HG03196 (cell line): ENCODE data around the gene DNAL1.
A peak's percentile ranks its signal among the peaks of the same experiment; 100 is the strongest.

Experiments used
- ATAC-seq: cut with Tn5 transposase; IDR thresholded peaks from one replicate; pipeline ENCODE4 v1.9.1; 2021; ENCODE audit not compliant: unreplicated experiment

Gene DNAL1

DNA sequence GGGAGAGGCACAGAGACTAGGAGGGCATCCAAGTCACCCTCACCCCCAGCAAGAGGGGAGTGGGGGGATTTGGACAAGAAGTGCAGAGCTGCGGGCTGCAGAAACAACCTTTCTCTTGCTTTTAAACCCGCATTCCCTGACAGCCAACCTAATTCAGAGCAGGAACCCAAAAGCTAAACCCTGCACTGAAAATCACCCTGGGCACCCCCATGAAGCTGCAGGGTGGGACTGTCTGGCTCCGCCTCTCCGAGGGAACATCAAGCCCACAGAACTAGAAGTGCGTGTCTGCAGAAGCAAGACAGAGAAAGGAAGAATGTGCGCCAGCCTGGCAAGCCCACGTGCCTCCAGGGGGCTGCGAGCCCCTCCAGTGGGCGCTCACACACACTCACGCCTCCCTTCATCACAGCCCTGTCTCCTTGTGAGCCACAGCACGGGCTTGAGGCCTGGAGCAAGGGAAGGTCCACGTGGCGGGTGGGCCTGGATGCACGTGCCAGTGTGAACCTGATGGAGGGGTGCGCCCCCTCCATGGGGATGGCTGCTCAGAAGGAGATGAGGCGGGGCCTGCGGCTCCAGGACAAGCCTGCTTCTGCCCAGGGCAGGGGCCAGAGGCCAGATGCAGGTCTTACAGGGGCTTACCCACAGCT is 97.2 kb downstream of the DNAL1 start:
- no peak for ATAC-seq

GRCh38 chr14:73742520-73743238 is 97.9 kb downstream of the DNAL1 start:
- no peak for ATAC-seq

DNA sequence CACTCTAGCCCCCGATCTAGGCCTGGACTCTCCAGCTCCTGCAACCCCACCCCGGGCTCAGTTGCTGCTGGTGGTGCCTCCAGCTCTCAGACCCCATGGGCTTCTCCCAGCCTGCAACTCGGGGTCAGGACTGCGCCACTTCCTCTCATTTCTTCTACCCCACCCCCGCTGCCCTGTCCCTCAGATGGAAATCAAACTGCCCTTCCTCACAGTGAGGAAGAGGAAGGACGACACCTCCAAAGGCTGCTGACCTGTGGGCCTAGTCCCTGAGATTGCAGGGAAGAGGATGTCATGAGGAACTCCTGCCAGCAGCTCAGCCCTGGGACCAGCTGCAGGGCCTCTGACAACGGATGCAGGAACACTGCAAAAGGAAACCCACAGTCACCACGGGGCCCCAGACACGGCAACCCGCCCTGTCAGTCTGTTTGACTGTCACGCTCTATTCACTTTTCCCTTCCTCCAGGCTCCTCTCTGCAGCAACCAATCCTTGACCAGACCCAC is 98.7 kb downstream of the DNAL1 start:
- peak; percentile 43 for ATAC-seq

- peak; percentile 1 for ATAC-seq
These were observed 99.5 kb downstream of the DNAL1 start for GRCh38 chr14:73744175-73744867.

DNA sequence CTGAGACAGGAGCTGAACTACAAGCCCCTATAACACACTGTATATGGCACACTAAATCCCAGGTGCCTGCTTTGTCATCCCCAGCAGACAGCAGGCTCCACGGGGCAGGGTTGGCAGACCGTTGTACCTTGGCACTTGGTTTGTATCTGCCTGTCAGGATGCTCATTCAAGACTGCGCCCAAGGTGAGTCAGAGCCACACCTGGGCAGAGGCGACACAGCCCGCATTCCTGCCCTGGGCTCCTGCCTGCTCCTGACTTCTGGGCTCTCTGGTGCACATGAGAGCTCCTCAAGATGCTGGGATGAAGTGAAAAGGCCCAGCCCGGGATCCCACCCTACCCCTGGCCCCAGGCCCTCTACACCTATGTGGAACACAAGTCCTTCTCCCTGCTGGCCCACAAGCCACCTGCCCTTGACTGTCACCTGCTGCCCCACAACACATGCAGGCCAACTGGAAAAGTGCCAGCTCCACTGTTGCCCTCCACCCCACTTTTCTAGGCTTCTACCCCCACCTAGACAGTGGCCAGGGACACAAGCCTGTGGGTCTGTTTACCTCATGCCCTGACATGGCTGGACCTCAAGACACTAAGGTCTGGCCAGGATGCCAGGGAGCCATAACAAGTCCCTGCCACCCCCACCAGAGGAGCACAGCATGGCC is 100.2 kb downstream of the DNAL1 start:
- no peak for ATAC-seq

DNA sequence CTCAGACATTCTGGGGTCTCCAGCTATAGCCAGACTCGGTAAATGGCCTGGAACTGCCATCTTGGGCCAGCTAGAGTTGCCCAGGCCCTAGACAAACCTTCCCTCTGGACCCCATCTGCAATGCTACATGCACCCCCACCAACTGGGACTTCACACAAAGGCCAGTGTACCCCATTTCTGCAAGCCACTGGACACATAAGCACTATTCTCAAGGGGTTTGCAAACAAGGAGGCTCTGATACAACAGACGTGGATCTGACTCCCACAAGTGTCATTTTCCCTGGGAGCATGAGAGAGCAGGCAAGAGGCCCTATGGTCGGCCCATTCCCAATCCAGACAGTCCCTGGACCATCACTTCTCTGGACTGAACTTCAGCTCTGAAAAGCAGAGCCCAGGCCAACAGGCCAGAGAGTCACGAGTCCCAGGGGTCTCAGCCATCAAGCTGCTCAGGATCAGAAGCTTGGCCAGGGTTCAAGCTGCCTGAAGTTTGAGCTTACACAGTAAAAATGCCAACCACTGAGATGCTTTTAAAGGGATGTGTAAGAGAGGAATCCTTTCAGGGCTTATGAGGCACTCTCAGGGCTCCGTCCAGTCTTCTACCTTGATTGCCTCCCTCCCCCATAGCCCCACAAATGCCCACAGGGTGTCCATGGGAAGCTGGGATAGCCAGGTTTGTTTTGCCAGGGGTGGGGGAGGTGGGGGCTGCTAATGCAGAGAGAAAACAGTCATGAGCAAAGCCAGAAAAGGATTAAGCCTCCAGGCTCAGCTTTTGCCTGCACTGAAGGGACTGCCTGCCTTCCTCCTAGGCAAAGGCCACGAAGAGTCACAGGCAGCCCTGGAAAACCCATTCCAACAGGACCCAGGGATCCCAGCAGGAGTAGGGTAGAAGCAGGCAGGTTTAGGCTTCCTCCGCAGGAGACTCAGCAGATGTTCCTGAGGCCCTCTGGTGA is 101.1 kb downstream of the DNAL1 start:
- no peak for ATAC-seq

- ATAC-seq: no peak
These were observed 102.0 kb downstream of the DNAL1 start for GRCh38 chr14:73746520-73747378.

DNA sequence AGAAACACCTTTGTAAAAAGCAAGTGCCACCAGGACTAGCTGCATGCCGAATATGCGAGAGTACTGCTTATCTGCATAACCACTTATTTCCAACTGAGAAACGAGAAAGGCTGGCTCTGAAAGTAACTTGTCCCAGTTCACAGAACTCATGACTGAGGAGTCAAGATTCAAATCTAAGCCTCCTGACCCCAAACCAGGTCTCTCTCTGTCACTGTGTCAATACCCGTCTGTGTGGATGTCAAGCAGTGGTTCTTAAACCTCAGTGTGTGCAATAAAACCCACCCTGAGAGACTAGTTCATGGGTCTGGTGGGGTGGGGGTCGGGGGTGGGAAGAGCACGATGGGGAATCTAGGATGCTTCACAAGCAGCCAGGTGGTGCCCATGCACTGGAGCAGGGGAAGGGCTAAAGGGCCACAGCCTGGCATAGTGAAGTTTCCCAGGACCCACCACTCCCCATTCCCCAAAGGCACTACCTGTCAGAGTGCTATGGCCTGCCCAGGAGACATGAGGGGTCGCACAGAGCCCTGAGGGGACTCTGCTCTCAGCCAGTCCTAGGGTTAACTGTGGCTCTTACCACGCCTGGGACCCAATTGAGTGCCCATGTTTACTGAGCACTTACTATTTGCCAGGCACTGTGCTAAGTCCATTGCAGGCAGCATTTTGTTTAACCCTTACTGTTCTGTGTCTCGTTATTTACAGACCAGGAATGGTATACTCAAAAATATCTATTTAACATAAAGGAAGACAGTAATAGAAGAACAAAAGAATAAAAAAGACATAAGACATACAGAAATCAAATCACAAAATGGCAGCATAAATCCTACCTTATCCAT is 102.8 kb downstream of the DNAL1 start:
- no peak for ATAC-seq

- ATAC-seq: no peak
These were observed 104.1 kb downstream of the DNAL1 start for GRCh38 chr14:73748858-73749357.

DNA sequence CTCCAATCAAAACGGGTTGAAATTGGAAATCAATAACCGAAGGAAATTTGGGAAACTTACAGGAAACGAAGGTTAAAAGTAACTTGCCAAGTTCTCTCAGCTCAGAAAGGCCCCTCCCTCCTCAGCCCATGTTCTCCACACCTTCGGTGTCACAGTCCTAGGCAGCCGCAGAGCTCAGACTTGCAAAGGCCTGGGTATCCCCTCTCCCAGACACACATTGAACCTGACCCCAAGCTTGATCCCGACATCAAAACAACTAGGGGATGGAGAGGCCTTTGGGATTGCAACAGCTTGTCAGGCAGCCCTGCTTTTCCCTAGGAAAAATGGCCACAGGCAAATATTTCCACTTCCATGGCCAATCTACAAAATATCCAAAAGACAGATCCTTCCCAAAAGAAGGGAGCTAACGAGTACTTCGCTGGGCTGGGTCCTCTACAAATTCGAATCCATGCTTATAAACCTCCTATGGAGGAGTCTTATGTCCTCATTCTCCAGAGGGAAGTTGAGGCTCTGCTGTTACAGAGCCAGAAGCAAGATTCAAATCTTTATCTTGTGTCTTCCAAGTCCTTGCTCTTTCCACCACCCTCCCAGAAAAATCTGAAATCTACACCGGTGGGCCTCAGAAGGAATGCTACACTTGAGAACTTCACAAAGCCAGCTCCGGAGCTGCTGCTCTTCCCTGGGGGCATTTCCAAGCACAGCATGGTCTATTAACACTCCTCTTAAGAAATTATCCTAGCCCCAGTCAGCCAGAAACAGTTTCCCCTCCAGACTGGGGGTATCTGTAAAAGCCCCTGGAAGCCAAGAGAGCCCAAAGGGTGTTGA is 105.1 kb downstream of the DNAL1 start:
- ATAC-seq: no peak

- ATAC-seq: no peak
These were observed 105.7 kb downstream of the DNAL1 start for GRCh38 chr14:73750531-73750901.

- ATAC-seq: no peak
These were observed 106.4 kb downstream of the DNAL1 start for GRCh38 chr14:73751157-73751691.

GRCh38 chr14:73752297-73752992 is 107.7 kb downstream of the DNAL1 start:
- ATAC-seq: no peak
